Activated gamma-delta T cell (primary cell): ENCODE results near the gene ALG1.
"Not testable (repeated sequence)": the region's sequence is repeated elsewhere in the genome, so short reads cannot be mapped to it uniquely, and the experiment has no call there.

ENCODE experiments used
- DNase-seq: peaks from one replicate; lab custom pipeline; 2025; lab: John Stamatoyannopoulos, UW

The ALG1 gene

GRCh38 chr16:5075637-5076036 lies 4.0 kb downstream of the ALG1 start:
- no peak for DNase-seq

GRCh38 chr16:5077304-5077703 lies 5.7 kb downstream of the ALG1 start:
- DNase-seq: no peak

GRCh38 chr16:5078626-5079025 lies 7.0 kb downstream of the ALG1 start:
- DNase-seq: no peak

GRCh38 chr16:5080461-5080860 lies 8.8 kb downstream of the ALG1 start:
- DNase-seq: not testable (repeated sequence)

GRCh38 chr16:5080996-5081395 lies 9.4 kb downstream of the ALG1 start:
- DNase-seq: not testable (repeated sequence)

- not testable (repeated sequence) for DNase-seq
Observed at GRCh38 chr16:5083646-5084045, 12.0 kb downstream of the ALG1 start.

GRCh38 chr16:5084099-5084731 lies 12.6 kb downstream of the ALG1 start:
- DNase-seq: not testable (repeated sequence)

GRCh38 chr16:5084802-5085201 lies 13.2 kb downstream of the ALG1 start:
- not testable (repeated sequence) for DNase-seq

- not testable (repeated sequence) for DNase-seq
Observed at GRCh38 chr16:5085716-5086115, 14.1 kb downstream of the ALG1 start.

GRCh38 chr16:5088086-5088790 lies 16.6 kb downstream of the ALG1 start:
- not testable (repeated sequence) for DNase-seq

GRCh38 chr16:5088936-5089335 lies 17.3 kb downstream of the ALG1 start:
- not testable (repeated sequence) for DNase-seq

- DNase-seq: not testable (repeated sequence)
Observed at GRCh38 chr16:5089911-5090555, 18.4 kb downstream of the ALG1 start.

- DNase-seq: not testable (repeated sequence)
Observed at GRCh38 chr16:5090592-5090991, 18.9 kb downstream of the ALG1 start.

- not testable (repeated sequence) for DNase-seq
Observed at GRCh38 chr16:5093081-5093480, 21.4 kb downstream of the ALG1 start.

GRCh38 chr16:5093746-5094145 lies 22.1 kb downstream of the ALG1 start:
- DNase-seq: not testable (repeated sequence)

- DNase-seq: not testable (repeated sequence)
Observed at GRCh38 chr16:5095145-5095830, 23.6 kb downstream of the ALG1 start.

GRCh38 chr16:5096437-5097060 lies 24.9 kb downstream of the ALG1 start:
- not testable (repeated sequence) for DNase-seq

GRCh38 chr16:5097061-5097469 lies 25.4 kb downstream of the ALG1 start:
- not testable (repeated sequence) for DNase-seq

- peak; percentile 85 for DNase-seq
Observed at GRCh38 chr16:5097470-5098220, 26.0 kb downstream of the ALG1 start, which contains the start of gene EEF2KMT. Gene EEF2KMT, minus strand, starts transcription at chr16:5097795. Its CDS starts 56 bp downstream, at chr16:5097739.

- DNase-seq: peak; percentile 92
Observed at GRCh38 chr16:5098221-5099159, 26.8 kb downstream of the ALG1 start.
